ENCODE data around the gene DEGS2.
"Not testable (repeated sequence)": the region's sequence is repeated elsewhere in the genome, so short reads cannot be mapped to it uniquely, and the experiment has no call there.

Gene DEGS2

GRCh38 chr14:100159865-100160533 lies 554 bp upstream of the DEGS2 start:
- no peak for TF ChIP-seq CTCF (IDR thresholded peaks at IDR 0.05; ENCODE audit: low read depth, low read length, missing control alignments)
- H3K4me3 ChIP-seq (ENCODE audit: low read depth, low read length) = peak overlapping the region; percentile 46
- DNase-seq (ENCODE audit: low read depth) = no peak

- peak overlapping the region; percentile 30; the same call in 1 of the 2 replicates for H3K4me3 ChIP-seq (ENCODE audit: low read depth, low read length)
- TF ChIP-seq CTCF (IDR thresholded peaks at IDR 0.05; ENCODE audit: low read depth, low read length, missing control alignments) = no peak
- DNase-seq (ENCODE audit: low read depth) = no peak
Observed at GRCh38 chr14:100158566-100159093, 815 bp downstream of the DEGS2 start.

GRCh38 chr14:100157548-100158232 lies 1.8 kb downstream of the DEGS2 start:
- not testable (repeated sequence) for H3K4me3 ChIP-seq (ENCODE audit: low read depth, low read length); DNase-seq (ENCODE audit: low read depth)

GRCh38 chr14:100156776-100157175 lies 2.7 kb downstream of the DEGS2 start:
- no peak overlapping the region for H3K4me3 ChIP-seq (ENCODE audit: low read depth, low read length)
- TF ChIP-seq CTCF (IDR thresholded peaks at IDR 0.05; ENCODE audit: low read depth, low read length, missing control alignments) = no peak
- no peak for DNase-seq (ENCODE audit: low read depth)

GRCh38 chr14:100155756-100156616 lies 3.5 kb downstream of the DEGS2 start:
- no peak overlapping the region for H3K4me3 ChIP-seq (ENCODE audit: low read depth, low read length)
- no peak for DNase-seq (ENCODE audit: low read depth)
- TF ChIP-seq CTCF (IDR thresholded peaks at IDR 0.05; ENCODE audit: low read depth, low read length, missing control alignments) = no peak

GRCh38 chr14:100155049-100155621 lies 4.3 kb downstream of the DEGS2 start:
- H3K4me3 ChIP-seq (ENCODE audit: low read depth, low read length) = no peak overlapping the region
- no peak for DNase-seq (ENCODE audit: low read depth)
- TF ChIP-seq CTCF (IDR thresholded peaks at IDR 0.05; ENCODE audit: low read depth, low read length, missing control alignments) = peak; percentile 83

- H3K4me3 ChIP-seq (ENCODE audit: low read depth, low read length) = no peak overlapping the region
- DNase-seq (ENCODE audit: low read depth) = no peak
- no peak for TF ChIP-seq CTCF (IDR thresholded peaks at IDR 0.05; ENCODE audit: low read depth, low read length, missing control alignments)
Observed at GRCh38 chr14:100153560-100153959, 5.9 kb downstream of the DEGS2 start.
